SU-DHL-6 (cell line): Measurements from ENCODE around the gene CHP2.
"Not testable (repeated sequence)": the region's sequence is repeated elsewhere in the genome, so short reads cannot be mapped to it uniquely, and the experiment has no call there.

Source experiments
- H2AFZ ChIP-seq: fragments of 200-600 bp; sonication (generic); 2 replicates; pipeline ENCODE4 v1.6.1; 2014; ENCODE audit warnings: low read depth, mild to moderate bottlenecking, moderate library complexity, mixed read lengths, antibody characterized with exemption, low read length; ENCODE audit not compliant: severe bottlenecking
- H3F3A ChIP-seq: fragments of 200-600 bp; shearing (Covaris generic); 2 replicates; pipeline ENCODE4 v1.6.0; 2016; ENCODE audit warnings: antibody characterized with exemption, mild to moderate bottlenecking; ENCODE audit not compliant: insufficient read depth
- H3K27ac ChIP-seq: fragments of 200-600 bp; sonication (generic); 2 replicates; pipeline ENCODE4 v1.5.1; 2016; ENCODE audit warnings: low read depth, mild to moderate bottlenecking, low read length, moderate library complexity, mixed read lengths
- H3K27me3 ChIP-seq: fragments of 200-600 bp; sonication (generic), shearing (Covaris generic); 2 replicates; pipeline ENCODE4 v1.6.0; 2014; ENCODE audit warnings: mild to moderate bottlenecking, low read length
- H3K36me3 ChIP-seq: fragments of 200-600 bp; sonication (generic); 2 replicates; pipeline ENCODE4 v1.6.1; 2014; ENCODE audit warnings: mild to moderate bottlenecking, low read length, mixed read lengths
- H3K4me2 ChIP-seq: fragments of 300-600, 200-600 bp; shearing (Covaris generic), sonication (generic); 2 replicates; pipeline ENCODE4 v1.6.0; 2014; ENCODE audit warnings: low read length, low read depth, mild to moderate bottlenecking; ENCODE audit not compliant: poor library complexity, severe bottlenecking
- H3K4me3 ChIP-seq: fragments of 200-600 bp; sonication (generic); 2 replicates; pipeline ENCODE4 v1.5.1; 2014; ENCODE audit warnings: antibody characterized with exemption, low read length, mild to moderate bottlenecking, mixed read lengths; ENCODE audit not compliant: insufficient read depth, poor library complexity, severe bottlenecking
- H3K79me2 ChIP-seq: fragments of 200-600 bp; sonication (generic); 2 replicates; pipeline ENCODE4 v1.6.1; 2014; ENCODE audit warnings: mild to moderate bottlenecking, low read length, moderate library complexity; ENCODE audit not compliant: insufficient read depth
- H3K9ac ChIP-seq: fragments of 200-600 bp; sonication (generic); 2 replicates; pipeline ENCODE4 v1.7.0; 2014; ENCODE audit warnings: mild to moderate bottlenecking, low read length
- H3K9me2 ChIP-seq: fragments of 200-600 bp; sonication (generic); replicated peaks from 2 replicates; pipeline ENCODE4 v1.6.1; 2014; ENCODE audit warnings: low read length; ENCODE audit not compliant: insufficient read depth
- H3K9me3 ChIP-seq: fragments of 200-600 bp; sonication (generic); 2 replicates; pipeline ENCODE4 v1.6.1; 2014; ENCODE audit warnings: low read length, mixed read lengths; ENCODE audit not compliant: insufficient read depth
- H4K20me1 ChIP-seq: fragments of 200-600 bp; sonication (generic); 2 replicates; pipeline ENCODE4 v1.6.1; 2014; ENCODE audit warnings: low read depth, mild to moderate bottlenecking, antibody characterized with exemption, low read length, moderate library complexity, mixed read lengths
- CTCF ChIP-seq: fragments of 200-600 bp; sonication (generic); IDR thresholded peaks from one replicate; pipeline ENCODE4 v1.5.1; 2017; ENCODE audit warnings: antibody characterized with exemption, mild to moderate bottlenecking, low read length, moderate library complexity; ENCODE audit not compliant: insufficient read depth, poor library complexity, severe bottlenecking
- EZH2phosphoT487 ChIP-seq: fragments of 200-600 bp; sonication (generic), shearing (Covaris generic); conservative IDR thresholded peaks from 2 replicates; pipeline ENCODE4 v1.6.1; 2018; ENCODE audit warnings: mild to moderate bottlenecking, antibody characterized with exemption, low read length, moderate library complexity, mixed read lengths

The CHP2 gene

GRCh38 chr16:23711785-23712184, 43.0 kb upstream of the CHP2 start:
- Histone ChIP-seq H3K27ac (no peak overlapping the region), H2AFZ (no peak overlapping the region), H3K4me2 (no peak overlapping the region), H3K9ac (no peak overlapping the region), H3K4me3 (no peak overlapping the region), H3K79me2 (no peaks in the 10 kb centered on the region), H3K36me3 (no peaks in the 10 kb centered on the region), H3K27me3 (no peaks in the 10 kb centered on the region), H4K20me1 (no peaks in the 10 kb centered on the region), H3K9me2 (no peaks in the 10 kb centered on the region), H3K9me3 (no peaks in the 10 kb centered on the region; the same call in 1 of the 2 replicates), H3F3A (no peaks in the 10 kb centered on the region)
- TF ChIP-seq EZH2phosphoT487 (no peak), CTCF (no peak)

- Histone ChIP-seq H3K4me3 (no peak within 1 kb of the TSS), H4K20me1 (no peaks in the 10 kb centered on the region), H3K27me3 (no peaks in the 10 kb centered on the region; the same call in 1 of the 2 replicates), H3K36me3 (no peaks in the 10 kb centered on the region), H2AFZ (no peak within 1 kb of the TSS), H3K27ac (no peak within 1 kb of the TSS), H3F3A (no peaks in the 10 kb centered on the region), H3K9me3 (no peaks in the 10 kb centered on the region; the same call in 1 of the 2 replicates), H3K4me2 (no peak within 1 kb of the TSS), H3K9me2 (no peaks in the 10 kb centered on the region), H3K79me2 (no peaks in the 10 kb centered on the region), H3K9ac (no peak within 1 kb of the TSS)
- TF ChIP-seq EZH2phosphoT487 (no peak), CTCF (no peak)
Measured at GRCh38 chr16:23712976-23713375, 41.9 kb upstream of the CHP2 start, which contains the start of gene ERN2. ERN2 (minus strand) TSS chr16:23713222; CDS start chr16:23713187, 35 bp downstream.

GRCh38 chr16:23716484-23716883, 38.3 kb upstream of the CHP2 start:
- no peak overlapping the region for H3K9ac ChIP-seq
- H3K36me3 ChIP-seq: no peaks in the 10 kb centered on the region
- no peaks in the 10 kb centered on the region; the same call in 1 of the 2 replicates for H3K27me3 ChIP-seq
- H3K9me2 ChIP-seq: no peaks in the 10 kb centered on the region
- TF ChIP-seq EZH2phosphoT487 (no peak), CTCF (no peak)
- no peak overlapping the region for H3K27ac ChIP-seq
- no peaks in the 10 kb centered on the region for H3F3A ChIP-seq
- no peaks in the 10 kb centered on the region for H3K79me2 ChIP-seq
- H4K20me1 ChIP-seq: no peaks in the 10 kb centered on the region
- no peaks in the 10 kb centered on the region for H3K9me3 ChIP-seq
- no peak overlapping the region for H3K4me2 ChIP-seq
- H3K4me3 ChIP-seq: no peak overlapping the region
- no peak overlapping the region for H2AFZ ChIP-seq

- not testable (repeated sequence) for H3K9me2 ChIP-seq, H3K9me3 ChIP-seq, H4K20me1 ChIP-seq, H3K4me2 ChIP-seq, H3K79me2 ChIP-seq, H3K36me3 ChIP-seq, H2AFZ ChIP-seq, H3K27ac ChIP-seq, H3K4me3 ChIP-seq, H3K9ac ChIP-seq, H3F3A ChIP-seq, H3K27me3 ChIP-seq
Measured at GRCh38 chr16:23722613-23723240, 32.1 kb upstream of the CHP2 start.
